Neural progenitor cell (in vitro differentiated cells): ENCODE measurements around the gene ANKS1B.
A peak's percentile ranks its signal among the peaks of the same experiment; 100 is the strongest.

ENCODE experiments used
- CTCF ChIP-seq: fragments of 200-600 bp; sonication (generic); IDR thresholded peaks from 2 replicates; pipeline ENCODE4 v1.5.1; 2017; ENCODE audit warnings: antibody characterized with exemption, mild to moderate bottlenecking
- EZH2 ChIP-seq: fragments of 200-600 bp; sonication (generic); IDR thresholded peaks from 2 replicates; pipeline ENCODE4 v1.6.1; 2017; ENCODE audit warnings: antibody characterized with exemption, mild to moderate bottlenecking, moderate library complexity

GRCh38 chr12:98838231-98838647, 1146.5 kb downstream of the ANKS1B start:
- no peak for TF ChIP-seq EZH2
- TF ChIP-seq CTCF: peak; percentile 55
